Gastrocnemius medialis (tissue), 4 donors: ENCODE measurements around the gene LAMA4.
A peak's percentile ranks its signal among the peaks of the same experiment; 100 is the strongest.

ENCODE experiments used
- CTCF ChIP-seq, 5 experiments: fragments of 450-650 bp in 3 of 5; fragments of 200-600 bp in 2 of 5; sonication (generic) in 2 of 5; IDR thresholded peaks in 4 of 5; conservative IDR thresholded peaks in 1 of 5; 1 replicate in 4 of 5; 2 replicates in 1 of 5; pipeline ENCODE4 v1.5.1; 2016 to 2019; ENCODE audit warnings: antibody characterized with exemption in 5 of 5, mild to moderate bottlenecking in 3 of 5, moderate library complexity in 3 of 5
- POLR2A ChIP-seq, 2 donors: fragments of 450-650 bp; IDR thresholded peaks; one replicate each; pipeline ENCODE4 v1.6.1; 2017; ENCODE audit warnings: antibody characterized with exemption in 2 of 2, mild to moderate bottlenecking in 2 of 2, moderate library complexity in 2 of 2

- TF ChIP-seq CTCF (IDR thresholded peaks at IDR 0.05 in 4 of 5, conservative IDR thresholded peaks at IDR 0.05 in 1 of 5) (peak in 1 of 5 experiments; percentile 23), POLR2A (IDR thresholded peaks at IDR 0.05) (no peak)
These were observed 167.6 kb downstream of the LAMA4 start for GRCh38 chr6:112086744-112087135.
